Gastrocnemius medialis (tissue), 4 donors: ENCODE results near the gene EFCAB5. TPM values are rescaled to one million over a fixed set of nuclear protein-coding genes. Genes with fewer than 3 reads are reported as not detected.
"Not testable (repeated sequence)": the region's sequence is repeated elsewhere in the genome, so short reads cannot be mapped to it uniquely, and the experiment has no call there.

ENCODE experiments used
- ATAC-seq, 2 donors: fragments of 150-250 bp; one replicate each; pipeline ENCODE4 v1.9.1; 2016
- DNase-seq, 2 donors: peaks; one replicate each; pipeline ENCODE4 v3.0.0-alpha.2; 2019
- H3K27ac ChIP-seq, 4 donors: fragments of 200-600 bp; sonication (generic); 1 replicate in 1 of 4; 2 replicates in 3 of 4; pipeline ENCODE4 v1.5.1; 2016 to 2018; ENCODE audit warnings: mild to moderate bottlenecking in 2 of 4, moderate library complexity in 1 of 4
- H3K27me3 ChIP-seq, 3 donors: fragments of 200-600 bp; sonication (generic) in 2 of 3; 1 replicate in 1 of 3; 2 replicates in 2 of 3; pipeline versions ENCODE4 v1.5.1 to v1.6.0; 2016 to 2019; ENCODE audit warnings: mild to moderate bottlenecking in 1 of 3, moderate library complexity in 1 of 3
- H3K36me3 ChIP-seq, 2 donors: fragments of 200-600 bp; sonication (generic) in 1 of 2; one replicate each; pipeline ENCODE4 v1.5.1; 2017 to 2018
- H3K4me1 ChIP-seq, 2 donors: fragments of 200-600 bp; sonication (generic) in 1 of 2; one replicate each; pipeline ENCODE4 v1.5.1; 2016 to 2017; ENCODE audit warnings: mild to moderate bottlenecking in 2 of 2
- H3K4me3 ChIP-seq, 4 donors: fragments of 200-600 bp; sonication (generic) in 3 of 4; 1 replicate in 1 of 4; 2 replicates in 3 of 4; pipeline ENCODE4 v1.5.1; 2016 to 2019; ENCODE audit warnings: mild to moderate bottlenecking in 2 of 4
- H3K9me3 ChIP-seq, 3 donors: fragments of 200-600 bp; sonication (generic) in 2 of 3; 1 replicate in 1 of 3; 2 replicates in 2 of 3; pipeline ENCODE4 v1.5.1; 2016 to 2019
- CTCF ChIP-seq, 5 experiments: fragments of 450-650 bp in 3 of 5; fragments of 200-600 bp in 2 of 5; sonication (generic) in 2 of 5; IDR thresholded peaks in 4 of 5; conservative IDR thresholded peaks in 1 of 5; 1 replicate in 4 of 5; 2 replicates in 1 of 5; pipeline ENCODE4 v1.5.1; 2016 to 2019; ENCODE audit warnings: antibody characterized with exemption in 5 of 5, mild to moderate bottlenecking in 3 of 5, moderate library complexity in 3 of 5
- POLR2A ChIP-seq, 2 donors: fragments of 450-650 bp; IDR thresholded peaks; one replicate each; pipeline ENCODE4 v1.6.1; 2017; ENCODE audit warnings: antibody characterized with exemption in 2 of 2, mild to moderate bottlenecking in 2 of 2, moderate library complexity in 2 of 2
- in situ Hi-C, 4 donors: fragments of 200-750 bp; cut with MboI; loops; one replicate each; pipeline versions ENCODE4 v1.15.0 to v1.8.0; 2017; ENCODE audit warnings: low sequenced_read_pairs in 4 of 4
- intact Hi-C: fragments of 100-400 bp; cut with DNase I; formaldehyde crosslinking; loops from one replicate; pipeline ENCODE4 v1.15.1; 2023; ENCODE audit warnings: low total_unique reads
- total RNA-seq, 4 donors: library from RNA; depleted of rRNA; stranded (reverse); fragments of >200 nt; gene quantifications; one replicate each; pipeline versions ENCODE4 v1.1.0 to v1.2.3, GENCODE V29; 2016

Gene EFCAB5
- under 1 TPM in 2 of 4 donors, not detected in 2; 0.04 to 0.36 TPM for total RNA-seq

GRCh38 chr17:29941334-29941733 is at the start of gene EFCAB5:
Gene EFCAB5, plus strand, starts transcription at chr17:29941634. Its CDS starts 163 bp downstream, at chr17:29941797.
- no peak within 1 kb of the TSS for H3K27ac ChIP-seq
- H3K9me3 ChIP-seq, result no peaks in the 10 kb centered on the region
- no peak for TF ChIP-seq CTCF (IDR thresholded peaks at IDR 0.05 in 4 of 5, conservative IDR thresholded peaks at IDR 0.05 in 1 of 5)
- TF ChIP-seq POLR2A (IDR thresholded peaks at IDR 0.05), result no peak
- ATAC-seq, result no peak
- no peaks in the 10 kb centered on the region for H3K36me3 ChIP-seq
- no peak within 1 kb of the TSS for H3K4me3 ChIP-seq
- in situ Hi-C loops (loop anchor here (25.0 kb wide), 3 partner anchors 329 to 379 kb away; partner anchors contain the start of genes CORO6 (in 2 of the 4), ABHD15 (in 1 of the 4), ANKRD13B (in 1 of the 4) and GIT1 (in 1 of the 4)), intact Hi-C loops (no loop called here)
- H3K4me1 ChIP-seq, result no peaks in the 10 kb centered on the region
- no peaks in the 10 kb centered on the region for H3K27me3 ChIP-seq
- DNase-seq, result no peak

GRCh38 chr17:29892201-29892600 is 49.2 kb upstream of the EFCAB5 start:
- no peak for DNase-seq
- no peaks in the 10 kb centered on the region for H3K27me3 ChIP-seq
- no peaks in the 10 kb centered on the region for H3K9me3 ChIP-seq
- in situ Hi-C loops, result no loop called here
- ATAC-seq, result no peak
- no peaks in the 10 kb centered on the region for H3K36me3 ChIP-seq
- H3K4me3 ChIP-seq, result no peak overlapping the region
- TF ChIP-seq CTCF (IDR thresholded peaks at IDR 0.05 in 4 of 5, conservative IDR thresholded peaks at IDR 0.05 in 1 of 5) (no peak), POLR2A (IDR thresholded peaks at IDR 0.05) (no peak)
- H3K27ac ChIP-seq, result no peak overlapping the region
- intact Hi-C loops, result no loop called here
- H3K4me1 ChIP-seq, result no peaks in the 10 kb centered on the region

DNA sequence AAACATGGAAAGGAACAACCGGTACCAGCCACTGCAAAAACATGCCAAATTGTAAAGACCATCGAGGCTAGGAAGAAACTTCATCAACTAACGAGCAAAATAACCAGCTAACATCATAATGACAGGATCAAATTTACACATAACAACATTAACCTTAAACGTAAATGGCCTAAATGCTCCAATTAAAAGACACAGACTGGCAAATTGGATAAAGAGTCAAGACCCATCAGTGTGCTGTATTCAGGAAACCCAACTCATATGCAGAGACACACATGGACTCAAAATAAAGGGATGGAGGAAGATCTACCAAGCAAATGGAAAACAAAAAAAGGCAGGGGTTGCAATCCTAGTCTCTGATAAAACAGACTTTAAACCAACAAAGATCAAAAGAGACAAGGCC is 44.3 kb upstream of the EFCAB5 start:
- H3K9me3 ChIP-seq, H3K27ac ChIP-seq, intact Hi-C loops, H3K4me3 ChIP-seq, in situ Hi-C loops, ATAC-seq, DNase-seq, H3K27me3 ChIP-seq, H3K36me3 ChIP-seq, H3K4me1 ChIP-seq: not testable (repeated sequence)

DNA sequence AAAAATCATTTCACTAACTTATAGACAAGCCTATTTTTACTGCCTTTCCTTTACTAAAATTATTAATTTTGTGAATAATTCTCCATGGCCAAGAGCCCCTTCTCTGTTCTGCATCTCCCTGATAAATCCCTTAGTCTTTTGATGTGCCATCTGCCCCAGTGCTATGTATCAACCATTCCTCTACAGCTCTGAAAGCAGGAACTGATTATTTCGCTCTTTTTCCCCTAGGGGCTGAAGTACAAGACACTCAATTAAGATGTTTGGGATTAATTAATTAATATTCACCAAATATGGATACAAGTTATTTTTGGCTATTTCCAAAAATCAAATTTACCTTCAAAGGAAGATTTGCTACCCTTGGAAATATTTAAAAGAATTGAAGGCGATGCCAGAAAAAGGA is 38.0 kb upstream of the EFCAB5 start:
- DNase-seq (no peak), ATAC-seq (no peak)
- TF ChIP-seq POLR2A (IDR thresholded peaks at IDR 0.05) (no peak), CTCF (IDR thresholded peaks at IDR 0.05 in 4 of 5, conservative IDR thresholded peaks at IDR 0.05 in 1 of 5) (no peak)
- Histone ChIP-seq H3K27ac (no peak overlapping the region), H3K4me1 (peaks cover 9 to 14% of the 10 kb centered on the region in 2 donors), H3K4me3 (no peak overlapping the region), H3K9me3 (no peaks in the 10 kb centered on the region), H3K27me3 (no peaks in the 10 kb centered on the region), H3K36me3 (no peaks in the 10 kb centered on the region)
- intact Hi-C loops (no loop called here), in situ Hi-C loops (loop anchor here in 1 of 4 donors (25.0 kb wide), 1 partner anchor 291 kb away; the partner anchor contains the start of gene CORO6)

DNA sequence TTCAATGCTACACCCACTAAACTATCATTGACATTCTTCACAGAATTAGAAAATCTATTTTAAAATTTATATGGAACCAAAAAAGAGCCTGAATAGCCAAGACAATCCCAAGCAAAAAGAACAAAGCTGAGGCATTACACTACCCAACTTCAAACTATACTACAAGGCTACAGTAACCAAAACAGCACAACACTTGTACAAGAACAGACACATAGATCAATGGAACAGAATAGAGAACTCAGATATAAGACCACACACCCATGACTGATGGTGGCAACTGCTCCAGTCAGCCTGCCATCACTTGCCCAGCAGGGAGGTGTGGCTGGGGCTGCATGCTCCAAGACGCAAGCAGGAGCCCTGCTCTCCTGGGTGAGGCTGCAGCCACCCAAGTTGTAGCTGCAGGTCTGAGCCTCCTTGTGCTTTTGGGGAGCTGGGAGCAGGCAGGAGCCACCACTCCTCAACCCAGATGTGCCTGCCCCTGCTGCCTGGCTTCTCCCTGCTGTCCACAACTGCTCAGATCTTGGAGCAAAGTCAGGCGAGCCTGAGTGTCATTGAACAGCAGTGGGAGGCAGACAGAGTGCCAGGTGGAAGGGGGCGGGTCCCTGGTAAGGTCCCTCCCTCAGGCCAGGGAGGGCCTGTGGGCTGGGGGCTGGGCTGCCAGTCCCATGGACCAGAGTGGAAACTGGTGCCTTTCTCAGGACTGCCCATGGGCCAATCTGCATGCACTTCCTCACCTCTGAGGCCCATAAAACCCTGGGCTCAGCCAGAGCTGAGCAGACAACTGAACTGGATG is 36.2 kb upstream of the EFCAB5 start:
- H3K27ac ChIP-seq, result no peak overlapping the region
- peaks cover 9 to 18% of the 10 kb centered on the region in 2 donors for H3K4me1 ChIP-seq
- H3K36me3 ChIP-seq, result no peaks in the 10 kb centered on the region
- intact Hi-C loops, result no loop called here
- in situ Hi-C loops, result loop anchor here in 1 of 4 donors (25.0 kb wide), 1 partner anchor 293 kb away; the partner anchor contains the start of gene CORO6
- H3K9me3 ChIP-seq, result no peaks in the 10 kb centered on the region
- H3K4me3 ChIP-seq, result no peak overlapping the region
- ATAC-seq, result no peak
- no peak for DNase-seq
- TF ChIP-seq CTCF (IDR thresholded peaks at IDR 0.05 in 4 of 5, conservative IDR thresholded peaks at IDR 0.05 in 1 of 5) (no peak), POLR2A (IDR thresholded peaks at IDR 0.05) (no peak)
- no peaks in the 10 kb centered on the region for H3K27me3 ChIP-seq
